PC-9 (cell line): ENCODE results near the gene PHLPP1. TPM values are rescaled to one million over a fixed set of nuclear protein-coding genes. Genes with fewer than 3 reads are reported as not detected.

Experiments used
- BruUV-seq: library from RNA; stranded (reverse); fragments of 400-500 nt; replicated peaks from 2 replicates; lab custom pipeline; 2021; lab: Mats Ljungman, UMichigan
- CTCF ChIA-PET: fragments of 300-600 bp; sonication (Branson Sonifier 250); formaldehyde crosslinking; loops from one replicate; lab custom pipeline; 2022; ENCODE audit warnings: antibody characterized with exemption; lab: Charles Lee
- POLR2A ChIA-PET: fragments of 300-600 bp; sonication (Branson Sonifier 250); formaldehyde crosslinking; loops from one replicate; lab custom pipeline; 2022; ENCODE audit warnings: antibody characterized with exemption; ENCODE audit not compliant: unreplicated experiment; lab: Charles Lee
- DNase-seq, 2 experiments: peaks; one replicate each; pipeline versions ENCODE4 v3.0.0 to v3.0.0-alpha.2; 2015 to 2022; ENCODE audit warnings: mixed read lengths in 1 of 2
- H2AFZ ChIP-seq: fragments of 200-600 bp; sonication (generic); 2 replicates; pipeline ENCODE4 v1.8.1; 2017; ENCODE audit warnings: antibody characterized with exemption
- H3F3A ChIP-seq: fragments of 200-600 bp; sonication (generic); 2 replicates; pipeline ENCODE4 v1.8.1; 2017; ENCODE audit warnings: antibody characterized with exemption, mild to moderate bottlenecking, low read depth; ENCODE audit not compliant: insufficient read depth
- H3K27ac ChIP-seq: fragments of 200-600 bp; sonication (generic); 2 replicates; pipeline ENCODE4 v1.6.1; 2016; ENCODE audit warnings: mixed run types
- H3K27me3 ChIP-seq: fragments of 200-600 bp; sonication (generic); 2 replicates; pipeline ENCODE4 v1.6.1; 2016; ENCODE audit warnings: low read depth, mixed run types; ENCODE audit not compliant: insufficient read depth
- H3K36me3 ChIP-seq: fragments of 200-600 bp; sonication (generic); 2 replicates; pipeline ENCODE4 v1.6.1; 2016; ENCODE audit warnings: low read depth, mixed run types
- H3K4me1 ChIP-seq: fragments of 200-600 bp; sonication (generic); replicated peaks from 2 replicates; pipeline ENCODE4 v1.6.1; 2016; ENCODE audit warnings: mixed run types; ENCODE audit not compliant: insufficient read depth
- H3K4me2 ChIP-seq: fragments of 200-600 bp; sonication (generic); 2 replicates; pipeline ENCODE4 v1.6.1; 2017; ENCODE audit warnings: mixed run types
- H3K4me3 ChIP-seq: fragments of 200-600 bp; sonication (generic); 2 replicates; pipeline ENCODE4 v1.6.1; 2016; ENCODE audit warnings: mixed run types
- H3K79me2 ChIP-seq: fragments of 200-600 bp; sonication (generic); 2 replicates; pipeline ENCODE4 v1.6.1; 2017; ENCODE audit warnings: low read depth, mixed run types
- H3K9me2 ChIP-seq: fragments of 200-600 bp; sonication (generic); 2 replicates; pipeline ENCODE4 v1.8.1; 2017; ENCODE audit warnings: mild to moderate bottlenecking; ENCODE audit not compliant: insufficient read depth
- H3K9me3 ChIP-seq: fragments of 200-600 bp; sonication (generic); 2 replicates; pipeline ENCODE4 v1.8.1; 2016; ENCODE audit warnings: low read depth; ENCODE audit not compliant: insufficient read depth
- H4K20me1 ChIP-seq: fragments of 200-600 bp; sonication (generic); 2 replicates; pipeline ENCODE4 v1.8.1; 2017; ENCODE audit not compliant: insufficient read depth
- EZH2 ChIP-seq: fragments of 200-600 bp; sonication (generic); IDR thresholded peaks from 2 replicates; pipeline ENCODE4 v1.8.0; 2017; ENCODE audit warnings: antibody characterized with exemption, low read depth
- intact Hi-C: fragments of 100-400 bp; cut with micrococcal nuclease; formaldehyde crosslinking; loops from one replicate; pipeline ENCODE4 v1.10.0; 2022; ENCODE audit not compliant: unreplicated experiment
- total RNA-seq: library from RNA; stranded (reverse); gene quantifications from 2 replicates; pipeline ENCODE4 v1.2.3, GENCODE V29; 2021
- TF ChIP-seq, protein P1 (sequence below): fragments of 200-600 bp; sonication (generic); conservative IDR thresholded peaks from 2 replicates; pipeline ENCODE4 v1.6.1; 2017; ENCODE audit warnings: mixed run types, antibody characterized with exemption, mild to moderate bottlenecking, moderate library complexity

PHLPP1 gene
- total RNA-seq, 1 experiment from 2014 or later, result 21.1 TPM

DNA sequence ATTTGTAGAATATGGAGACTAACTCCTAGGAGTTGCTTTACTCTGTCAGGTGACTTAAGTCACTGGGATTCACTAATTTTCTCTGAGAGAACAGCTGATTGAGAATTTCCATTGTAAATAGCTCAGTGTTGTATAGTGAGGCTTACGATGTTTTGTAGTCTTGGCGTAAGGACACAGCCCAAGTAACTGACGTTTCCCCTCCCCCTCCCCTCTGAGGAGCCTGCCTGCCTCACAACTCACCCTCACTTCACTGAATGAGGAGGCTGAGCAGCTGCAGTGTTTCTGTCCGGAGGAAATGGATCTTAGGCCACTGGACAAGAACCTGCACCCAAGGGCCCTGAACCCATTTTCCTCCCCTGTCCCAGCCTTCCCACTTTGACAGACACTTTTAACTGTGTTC lies 264.6 kb downstream of the PHLPP1 start:
- Histone ChIP-seq H3K4me2 (no peak overlapping the region), H3K9me3 (no peaks in the 10 kb centered on the region), H3K4me1 (peaks cover 7% of the 10 kb centered on the region), H3K4me3 (no peak overlapping the region), H3F3A (0 out of 2 replicates have a peak, but pooled peaks cover 3% of the 10 kb centered on the region), H3K27ac (peak overlapping the region; percentile 32; the same call in 1 of the 2 replicates), H3K9me2 (no peaks in the 10 kb centered on the region), H4K20me1 (no peaks in the 10 kb centered on the region), H2AFZ (no peak overlapping the region), H3K79me2 (no peaks in the 10 kb centered on the region), H3K27me3 (no peaks in the 10 kb centered on the region), H3K36me3 (peaks cover 11% of the 10 kb centered on the region; the same call in 1 of the 2 replicates)
- ChIA-PET CTCF (no interaction called here), POLR2A (no interaction called here)
- no peak for DNase-seq
- intact Hi-C loops, result no loop called here
- TF ChIP-seq EZH2, result no peak
- TF ChIP-seq, protein P1, sequence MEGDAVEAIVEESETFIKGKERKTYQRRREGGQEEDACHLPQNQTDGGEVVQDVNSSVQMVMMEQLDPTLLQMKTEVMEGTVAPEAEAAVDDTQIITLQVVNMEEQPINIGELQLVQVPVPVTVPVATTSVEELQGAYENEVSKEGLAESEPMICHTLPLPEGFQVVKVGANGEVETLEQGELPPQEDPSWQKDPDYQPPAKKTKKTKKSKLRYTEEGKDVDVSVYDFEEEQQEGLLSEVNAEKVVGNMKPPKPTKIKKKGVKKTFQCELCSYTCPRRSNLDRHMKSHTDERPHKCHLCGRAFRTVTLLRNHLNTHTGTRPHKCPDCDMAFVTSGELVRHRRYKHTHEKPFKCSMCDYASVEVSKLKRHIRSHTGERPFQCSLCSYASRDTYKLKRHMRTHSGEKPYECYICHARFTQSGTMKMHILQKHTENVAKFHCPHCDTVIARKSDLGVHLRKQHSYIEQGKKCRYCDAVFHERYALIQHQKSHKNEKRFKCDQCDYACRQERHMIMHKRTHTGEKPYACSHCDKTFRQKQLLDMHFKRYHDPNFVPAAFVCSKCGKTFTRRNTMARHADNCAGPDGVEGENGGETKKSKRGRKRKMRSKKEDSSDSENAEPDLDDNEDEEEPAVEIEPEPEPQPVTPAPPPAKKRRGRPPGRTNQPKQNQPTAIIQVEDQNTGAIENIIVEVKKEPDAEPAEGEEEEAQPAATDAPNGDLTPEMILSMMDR, result no peak
- TSS peak; percentile 21 for BruUV-seq

DNA sequence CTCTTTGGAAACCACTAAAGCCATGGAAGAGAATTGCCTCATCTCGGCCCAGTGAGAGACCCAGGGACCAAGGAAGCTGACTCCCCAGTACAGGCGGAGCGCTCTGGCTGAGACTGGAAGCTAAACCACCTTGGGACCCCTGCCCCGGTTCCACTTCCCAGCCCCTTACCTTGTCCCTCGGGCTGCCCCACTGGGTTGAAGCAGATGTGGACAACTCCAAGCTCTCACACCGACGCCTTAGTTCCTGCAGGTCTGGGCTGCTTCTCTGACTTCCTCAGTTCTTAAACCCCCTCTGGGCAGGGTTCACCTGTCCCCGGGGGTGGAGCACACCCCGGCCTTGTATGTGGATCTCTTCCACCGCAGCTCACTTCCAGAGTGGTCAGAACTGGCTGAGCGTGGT lies 266.2 kb downstream of the PHLPP1 start:
- 0 out of 2 replicates have a peak, but pooled peaks cover 3% of the 10 kb centered on the region for H3F3A ChIP-seq
- H2AFZ ChIP-seq, result no peak overlapping the region
- no peak overlapping the region for H3K4me2 ChIP-seq
- no peak for TF ChIP-seq EZH2
- TF ChIP-seq, protein P1, result no peak
- no peaks in the 10 kb centered on the region for H3K9me3 ChIP-seq
- H3K9me2 ChIP-seq, result no peaks in the 10 kb centered on the region
- H3K4me1 ChIP-seq, result peaks cover 7% of the 10 kb centered on the region
- peaks cover 11% of the 10 kb centered on the region; the same call in 1 of the 2 replicates for H3K36me3 ChIP-seq
- no peak for DNase-seq
- no TSS peak for BruUV-seq
- no peaks in the 10 kb centered on the region for H4K20me1 ChIP-seq
- no peak overlapping the region for H3K27ac ChIP-seq
- POLR2A ChIA-PET, result no interaction called here
- intact Hi-C loops, result no loop called here
- H3K27me3 ChIP-seq, result no peaks in the 10 kb centered on the region
- CTCF ChIA-PET, result interaction anchor here (0.5 to 1.4 kb wide), 2 partner anchors 395 to 773 kb away, joined by 7 to 11 read pairs; no protein-coding TSS in a partner anchor
- H3K4me3 ChIP-seq, result no peak overlapping the region
- no peaks in the 10 kb centered on the region for H3K79me2 ChIP-seq

DNA sequence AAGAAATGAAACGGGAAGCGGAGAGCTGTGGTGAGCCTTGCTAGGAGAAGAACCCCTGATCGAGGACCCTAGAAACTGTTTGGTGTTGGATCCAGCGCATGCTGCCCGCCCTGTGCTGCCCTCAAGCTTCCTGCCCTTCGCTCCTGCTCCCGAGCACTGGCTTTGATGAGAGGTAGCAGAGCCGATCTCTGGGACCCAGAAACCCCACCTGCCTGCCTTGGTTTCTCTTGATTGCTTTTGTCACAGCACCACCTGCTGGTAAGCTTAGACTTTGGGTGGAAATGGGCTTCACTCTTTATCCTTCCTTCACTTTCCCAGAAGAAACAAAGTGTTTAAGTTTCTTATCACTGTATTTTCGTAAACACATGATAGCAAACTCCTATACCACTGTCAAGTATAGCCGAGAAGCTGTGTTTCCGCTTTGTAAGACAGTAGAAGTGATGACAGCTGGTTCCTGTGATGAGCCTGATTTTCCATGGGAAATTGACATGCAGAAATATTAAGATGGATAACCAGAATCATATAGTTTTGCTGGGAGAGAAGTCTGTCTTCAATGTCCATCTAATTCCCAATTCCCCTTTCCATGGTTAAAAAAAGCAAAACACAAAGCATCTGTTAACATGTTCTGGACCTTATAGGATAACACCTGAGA lies 267.4 kb downstream of the PHLPP1 start:
- H3K9me3 ChIP-seq, result no peaks in the 10 kb centered on the region
- H3K4me3 ChIP-seq, result no peak overlapping the region
- DNase-seq, result peak in 1 of 2 experiments; percentile 36
- TF ChIP-seq, protein P1, result peak; percentile 90
- TF ChIP-seq EZH2, result no peak
- H3K79me2 ChIP-seq, result no peaks in the 10 kb centered on the region
- ChIA-PET CTCF (interaction anchor here (0.6 to 1.4 kb wide), 2 partner anchors 217 to 396 kb away, joined by 3 to 7 read pairs; no protein-coding TSS in a partner anchor), POLR2A (interaction anchor here (0.6 kb wide), 1 partner anchor 684 kb away, joined by 3 read pairs; no protein-coding TSS in a partner anchor)
- H3K4me2 ChIP-seq, result no peak overlapping the region
- H3K9me2 ChIP-seq, result no peaks in the 10 kb centered on the region
- H3K36me3 ChIP-seq, result peaks cover 11% of the 10 kb centered on the region; the same call in 1 of the 2 replicates
- 0 out of 2 replicates have a peak, but pooled peaks cover 3% of the 10 kb centered on the region for H3F3A ChIP-seq
- BruUV-seq, result no TSS peak
- no peak overlapping the region for H3K27ac ChIP-seq
- no peaks in the 10 kb centered on the region for H4K20me1 ChIP-seq
- no peak overlapping the region for H2AFZ ChIP-seq
- intact Hi-C loops, result loop anchor here (1.0 kb wide), 2 partner anchors 267 to 396 kb away; partner anchors contain the start of gene PHLPP1
- no peaks in the 10 kb centered on the region for H3K27me3 ChIP-seq
- peaks cover 7% of the 10 kb centered on the region for H3K4me1 ChIP-seq
